ENCODE results near the gene RXRG.
"Not testable (repeated sequence)": the region's sequence is repeated elsewhere in the genome, so short reads cannot be mapped to it uniquely, and the experiment has no call there.

Gene RXRG

DNA sequence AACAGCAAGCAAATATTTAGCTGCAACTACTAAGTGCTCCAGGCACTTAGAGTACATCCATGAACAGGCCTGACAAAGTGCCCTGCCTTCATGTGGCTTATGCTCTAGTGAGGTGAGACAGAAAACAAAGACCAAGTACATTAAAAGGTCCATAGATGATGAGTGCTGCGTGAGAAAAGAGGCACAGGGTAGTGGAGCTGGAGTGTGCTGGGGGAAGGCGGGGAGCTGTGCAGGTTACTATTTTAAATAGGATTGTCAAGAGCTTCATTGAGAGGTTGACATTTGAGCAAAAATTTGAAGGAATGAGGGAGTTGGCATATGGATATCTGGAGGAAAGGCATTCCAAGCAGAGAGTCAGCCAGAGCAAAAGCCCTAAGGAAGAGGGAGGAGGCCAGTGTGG lies 29.3 kb upstream of the RXRG start:
- no peaks in the 10 kb centered on the region for H3K4me1 ChIP-seq (ENCODE audit: control insufficient read depth, insufficient read depth, low read length)
- 91 to 95% methylated on average over 2 of the region's 2 CpGs for WGBS, 2 experiments

DNA sequence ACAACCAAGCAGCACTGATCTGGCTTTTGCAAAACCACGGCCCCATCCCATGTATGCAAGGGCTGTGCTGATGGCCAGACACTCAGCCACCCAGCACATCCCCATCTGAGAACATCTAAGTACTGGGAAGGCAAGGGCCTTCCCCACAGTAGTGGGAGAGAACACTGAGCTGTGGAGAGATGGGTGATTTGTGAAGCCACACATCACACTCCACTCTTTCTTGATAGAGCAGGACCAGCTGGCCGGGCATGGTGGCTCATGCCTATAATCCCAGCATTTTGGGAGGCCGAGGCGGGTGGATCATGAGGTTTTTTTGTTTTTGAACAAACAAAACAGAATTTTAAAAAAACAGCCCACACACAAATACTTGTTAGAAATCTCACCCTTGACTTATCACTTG lies 28.2 kb upstream of the RXRG start:
- H3K27me3 ChIP-seq (ENCODE audit: control insufficient read depth, insufficient read depth, low read length, poor library complexity, severe bottlenecking), result no peaks in the 10 kb centered on the region
- no peaks in the 10 kb centered on the region for H3K36me3 ChIP-seq (ENCODE audit: control insufficient read depth, insufficient read depth, low read length)
- no peaks in the 10 kb centered on the region for H3K9me3 ChIP-seq (ENCODE audit: control insufficient read depth, low read length)
- H3K27ac ChIP-seq (ENCODE audit: insufficient read depth, low read depth, low read length, poor library complexity, severe bottlenecking), result no peak overlapping the region
- no peak overlapping the region for H3K4me3 ChIP-seq (ENCODE audit: insufficient read depth, low read depth, low read length)
- H3K4me1 ChIP-seq (ENCODE audit: control insufficient read depth, insufficient read depth, low read length), result no peaks in the 10 kb centered on the region
- 94 to 96% methylated on average over 4 of the region's 4 CpGs for WGBS, 2 experiments

More for the DNA sequence above, 29.3 kb upstream of the RXRG start:
- Histone ChIP-seq H3K27ac (ENCODE audit: insufficient read depth, low read depth, low read length, poor library complexity, severe bottlenecking) (no peak overlapping the region), H3K9me3 (ENCODE audit: control insufficient read depth, low read length) (no peaks in the 10 kb centered on the region), H3K36me3 (ENCODE audit: control insufficient read depth, insufficient read depth, low read length) (no peaks in the 10 kb centered on the region), H3K27me3 (ENCODE audit: control insufficient read depth, insufficient read depth, low read length, poor library complexity, severe bottlenecking) (no peaks in the 10 kb centered on the region), H3K4me3 (ENCODE audit: insufficient read depth, low read depth, low read length) (no peak overlapping the region)

GRCh38 chr1:165468726-165469249 lies 23.9 kb upstream of the RXRG start:
- Histone ChIP-seq H3K4me1 (ENCODE audit: control insufficient read depth, insufficient read depth, low read length) (no peaks in the 10 kb centered on the region), H3K27ac (ENCODE audit: insufficient read depth, low read depth, low read length, poor library complexity, severe bottlenecking) (no peak overlapping the region), H3K4me3 (ENCODE audit: insufficient read depth, low read depth, low read length) (no peak overlapping the region), H3K27me3 (ENCODE audit: control insufficient read depth, insufficient read depth, low read length, poor library complexity, severe bottlenecking) (no peaks in the 10 kb centered on the region), H3K9me3 (ENCODE audit: control insufficient read depth, low read length) (no peaks in the 10 kb centered on the region), H3K36me3 (ENCODE audit: control insufficient read depth, insufficient read depth, low read length) (no peaks in the 10 kb centered on the region)
- WGBS, 2 experiments, result 91 to 93% methylated on average over 6 of the region's 6 CpGs

GRCh38 chr1:165468253-165468652 lies 23.3 kb upstream of the RXRG start:
- Histone ChIP-seq H3K4me1 (ENCODE audit: control insufficient read depth, insufficient read depth, low read length) (no peaks in the 10 kb centered on the region), H3K9me3 (ENCODE audit: control insufficient read depth, low read length) (no peaks in the 10 kb centered on the region), H3K36me3 (ENCODE audit: control insufficient read depth, insufficient read depth, low read length) (no peaks in the 10 kb centered on the region), H3K27me3 (ENCODE audit: control insufficient read depth, insufficient read depth, low read length, poor library complexity, severe bottlenecking) (no peaks in the 10 kb centered on the region), H3K27ac (ENCODE audit: insufficient read depth, low read depth, low read length, poor library complexity, severe bottlenecking) (no peak overlapping the region), H3K4me3 (ENCODE audit: insufficient read depth, low read depth, low read length) (no peak overlapping the region)
- WGBS, 2 experiments, result 95 to 98% methylated on average over 2 of the region's 2 CpGs

DNA sequence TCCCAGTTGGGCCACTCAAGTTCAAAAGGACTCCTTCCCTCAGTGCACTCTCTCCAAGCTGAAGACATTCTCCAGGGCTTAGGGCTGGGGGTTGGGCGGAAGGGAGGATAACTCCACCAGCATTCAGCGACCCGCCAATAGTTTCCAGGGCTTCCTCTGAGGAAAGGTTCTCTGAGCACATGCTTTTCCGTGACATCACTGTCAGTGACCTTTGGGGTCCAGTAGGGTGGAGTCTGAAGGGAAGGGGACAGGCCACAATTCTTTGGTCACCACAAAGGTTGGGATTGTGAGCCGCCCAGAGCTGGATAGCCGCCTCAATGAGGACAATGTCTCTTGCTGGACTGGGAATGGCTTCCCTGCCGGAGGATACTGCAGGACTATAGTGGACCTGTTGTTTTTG lies 22.8 kb upstream of the RXRG start:
- no peaks in the 10 kb centered on the region for H3K27me3 ChIP-seq (ENCODE audit: control insufficient read depth, insufficient read depth, low read length, poor library complexity, severe bottlenecking)
- WGBS, 2 experiments, result 90 to 92% methylated on average over 7 of the region's 7 CpGs
- no peak overlapping the region for H3K4me3 ChIP-seq (ENCODE audit: insufficient read depth, low read depth, low read length)
- no peaks in the 10 kb centered on the region for H3K36me3 ChIP-seq (ENCODE audit: control insufficient read depth, insufficient read depth, low read length)
- no peaks in the 10 kb centered on the region for H3K9me3 ChIP-seq (ENCODE audit: control insufficient read depth, low read length)
- H3K27ac ChIP-seq (ENCODE audit: insufficient read depth, low read depth, low read length, poor library complexity, severe bottlenecking), result no peak overlapping the region
- no peaks in the 10 kb centered on the region for H3K4me1 ChIP-seq (ENCODE audit: control insufficient read depth, insufficient read depth, low read length)

DNA sequence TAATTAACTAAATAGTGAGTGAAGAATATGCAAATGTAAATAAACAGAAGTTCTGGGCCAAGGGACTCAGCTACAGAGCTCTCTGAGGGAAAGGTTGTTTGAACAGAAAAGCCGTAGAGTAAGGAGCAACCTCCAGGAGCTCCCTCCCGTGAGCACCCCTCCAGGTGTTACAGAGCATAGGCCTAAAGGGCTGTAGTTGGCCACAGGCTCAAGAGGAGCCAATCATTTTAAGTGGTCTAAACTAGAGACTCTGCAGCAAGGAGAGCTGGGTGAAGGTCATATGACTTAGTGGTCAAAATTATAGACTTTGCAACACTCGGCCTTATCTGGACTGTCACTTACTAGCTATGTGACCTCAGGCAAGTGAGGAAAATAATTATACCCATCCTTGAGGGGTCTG lies 19.1 kb upstream of the RXRG start:
- 84 to 90% methylated on average over 3 of the region's 3 CpGs for WGBS, 2 experiments
- no peaks in the 10 kb centered on the region for H3K36me3 ChIP-seq (ENCODE audit: control insufficient read depth, insufficient read depth, low read length)
- no peak overlapping the region for H3K4me3 ChIP-seq (ENCODE audit: insufficient read depth, low read depth, low read length)
- H3K4me1 ChIP-seq (ENCODE audit: control insufficient read depth, insufficient read depth, low read length), result no peaks in the 10 kb centered on the region
- H3K27me3 ChIP-seq (ENCODE audit: control insufficient read depth, insufficient read depth, low read length, poor library complexity, severe bottlenecking), result no peaks in the 10 kb centered on the region
- no peak overlapping the region for H3K27ac ChIP-seq (ENCODE audit: insufficient read depth, low read depth, low read length, poor library complexity, severe bottlenecking)
- no peaks in the 10 kb centered on the region for H3K9me3 ChIP-seq (ENCODE audit: control insufficient read depth, low read length)

DNA sequence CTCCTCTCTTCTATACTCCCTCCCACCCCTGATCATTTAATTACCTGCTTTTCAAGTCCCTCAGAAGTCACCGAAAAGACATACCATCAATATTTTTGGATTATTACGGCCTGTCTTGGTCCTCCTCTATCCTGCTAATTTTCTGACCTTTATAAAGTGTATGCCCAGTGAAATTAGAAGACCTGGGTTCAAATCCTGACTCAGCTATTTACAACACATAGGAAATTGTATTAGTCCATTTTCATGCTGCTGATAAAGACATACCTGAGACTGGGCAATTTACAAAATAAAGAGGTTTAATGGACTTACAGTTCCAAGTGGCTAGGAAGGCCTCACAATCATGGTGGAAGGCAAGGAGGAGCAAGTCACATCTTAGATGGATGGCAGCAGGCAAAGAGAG lies 14.8 kb upstream of the RXRG start:
- H3K4me1 ChIP-seq (ENCODE audit: control insufficient read depth, insufficient read depth, low read length), result not testable (repeated sequence)

GRCh38 chr1:165456861-165457260 lies 11.9 kb upstream of the RXRG start:
- no peaks in the 10 kb centered on the region for H3K4me1 ChIP-seq (ENCODE audit: control insufficient read depth, insufficient read depth, low read length)
- no peaks in the 10 kb centered on the region for H3K9me3 ChIP-seq (ENCODE audit: control insufficient read depth, low read length)
- H3K4me3 ChIP-seq (ENCODE audit: insufficient read depth, low read depth, low read length), result no peak overlapping the region
- no peaks in the 10 kb centered on the region for H3K27me3 ChIP-seq (ENCODE audit: control insufficient read depth, insufficient read depth, low read length, poor library complexity, severe bottlenecking)
- no peaks in the 10 kb centered on the region for H3K36me3 ChIP-seq (ENCODE audit: control insufficient read depth, insufficient read depth, low read length)
- no peak overlapping the region for H3K27ac ChIP-seq (ENCODE audit: insufficient read depth, low read depth, low read length, poor library complexity, severe bottlenecking)
- WGBS, 2 experiments, result 90 to 92% methylated on average over 6 of the region's 6 CpGs

More for the DNA sequence above, 14.8 kb upstream of the RXRG start:
- H3K4me3 ChIP-seq (ENCODE audit: insufficient read depth, low read depth, low read length); H3K9me3 ChIP-seq (ENCODE audit: control insufficient read depth, low read length); H3K27me3 ChIP-seq (ENCODE audit: control insufficient read depth, insufficient read depth, low read length, poor library complexity, severe bottlenecking); H3K27ac ChIP-seq (ENCODE audit: insufficient read depth, low read depth, low read length, poor library complexity, severe bottlenecking); H3K36me3 ChIP-seq (ENCODE audit: control insufficient read depth, insufficient read depth, low read length): not testable (repeated sequence)
- 91 to 98% methylated on average over 2 of the region's 2 CpGs for WGBS, 2 experiments

DNA sequence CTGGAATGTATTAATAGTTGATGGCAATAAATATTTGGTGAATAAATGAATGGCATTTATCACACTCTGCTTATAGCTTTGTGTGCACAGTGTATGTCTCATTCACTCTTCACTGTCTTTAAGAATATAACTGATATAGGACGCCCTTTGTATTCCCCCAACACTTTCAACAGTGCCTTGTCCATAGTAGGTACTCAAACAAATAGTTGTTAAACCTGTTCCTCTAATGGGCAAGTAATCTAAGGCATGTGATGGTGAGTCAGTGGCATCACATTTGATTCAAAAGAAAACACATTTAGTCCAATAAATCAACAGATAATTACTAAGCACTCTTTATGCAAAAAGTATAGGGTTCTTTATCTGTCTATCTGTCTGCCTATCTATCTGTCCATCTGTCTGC lies 11.2 kb upstream of the RXRG start:
- Histone ChIP-seq H3K9me3 (ENCODE audit: control insufficient read depth, low read length) (no peaks in the 10 kb centered on the region), H3K36me3 (ENCODE audit: control insufficient read depth, insufficient read depth, low read length) (no peaks in the 10 kb centered on the region), H3K4me3 (ENCODE audit: insufficient read depth, low read depth, low read length) (no peak overlapping the region), H3K27me3 (ENCODE audit: control insufficient read depth, insufficient read depth, low read length, poor library complexity, severe bottlenecking) (no peaks in the 10 kb centered on the region), H3K4me1 (ENCODE audit: control insufficient read depth, insufficient read depth, low read length) (no peaks in the 10 kb centered on the region), H3K27ac (ENCODE audit: insufficient read depth, low read depth, low read length, poor library complexity, severe bottlenecking) (no peak overlapping the region)
- WGBS, 2 experiments, result 71 to 100% methylated on average over 1 of the region's 1 CpG

DNA sequence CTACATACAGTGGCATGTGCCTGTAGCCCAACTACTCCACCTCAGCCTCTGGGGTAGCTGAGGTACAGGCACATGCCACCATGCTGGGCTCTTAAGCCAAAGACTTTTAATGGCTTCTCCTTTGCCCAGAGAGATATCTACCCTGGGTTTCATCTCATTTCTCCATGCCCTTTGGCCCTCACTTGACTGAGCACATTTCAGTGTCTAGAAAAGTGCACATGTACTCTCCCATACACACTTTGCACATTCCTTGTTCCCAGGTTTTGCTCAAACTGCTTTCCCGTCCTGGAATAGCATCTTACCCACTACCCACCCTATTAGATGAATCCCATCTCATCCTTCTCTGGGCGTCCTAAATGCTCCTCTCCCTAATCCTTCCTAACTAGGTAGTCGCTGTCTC lies 10.2 kb upstream of the RXRG start:
- Histone ChIP-seq H3K27me3 (ENCODE audit: control insufficient read depth, insufficient read depth, low read length, poor library complexity, severe bottlenecking) (no peaks in the 10 kb centered on the region), H3K36me3 (ENCODE audit: control insufficient read depth, insufficient read depth, low read length) (no peaks in the 10 kb centered on the region)
- WGBS, 2 experiments, result 89 to 92% methylated on average over 3 of the region's 3 CpGs

GRCh38 chr1:165454091-165454610 lies 9.2 kb upstream of the RXRG start:
- H3K27me3 ChIP-seq (ENCODE audit: control insufficient read depth, insufficient read depth, low read length, poor library complexity, severe bottlenecking), result no peaks in the 10 kb centered on the region
- no peak overlapping the region for H3K27ac ChIP-seq (ENCODE audit: insufficient read depth, low read depth, low read length, poor library complexity, severe bottlenecking)
- H3K4me1 ChIP-seq (ENCODE audit: control insufficient read depth, insufficient read depth, low read length), result no peaks in the 10 kb centered on the region
- no peak overlapping the region for H3K4me3 ChIP-seq (ENCODE audit: insufficient read depth, low read depth, low read length)
- 88 to 94% methylated on average over 3 of the region's 3 CpGs for WGBS, 2 experiments
- no peaks in the 10 kb centered on the region for H3K9me3 ChIP-seq (ENCODE audit: control insufficient read depth, low read length)
- H3K36me3 ChIP-seq (ENCODE audit: control insufficient read depth, insufficient read depth, low read length), result no peaks in the 10 kb centered on the region

More for the DNA sequence above, 10.2 kb upstream of the RXRG start:
- H3K4me3 ChIP-seq (ENCODE audit: insufficient read depth, low read depth, low read length), result no peak overlapping the region
- H3K4me1 ChIP-seq (ENCODE audit: control insufficient read depth, insufficient read depth, low read length), result no peaks in the 10 kb centered on the region
- no peak overlapping the region for H3K27ac ChIP-seq (ENCODE audit: insufficient read depth, low read depth, low read length, poor library complexity, severe bottlenecking)
- H3K9me3 ChIP-seq (ENCODE audit: control insufficient read depth, low read length), result no peaks in the 10 kb centered on the region
